ENCODE data around the gene HIVEP3. TPM values are rescaled to one million over a fixed set of nuclear protein-coding genes. Genes with fewer than 3 reads are reported as not detected.
A peak's percentile ranks its signal among the peaks of the same experiment; 100 is the strongest.

The HIVEP3 gene
- total RNA-seq, 1 donor from 2014 or later = 0.37 TPM

DNA sequence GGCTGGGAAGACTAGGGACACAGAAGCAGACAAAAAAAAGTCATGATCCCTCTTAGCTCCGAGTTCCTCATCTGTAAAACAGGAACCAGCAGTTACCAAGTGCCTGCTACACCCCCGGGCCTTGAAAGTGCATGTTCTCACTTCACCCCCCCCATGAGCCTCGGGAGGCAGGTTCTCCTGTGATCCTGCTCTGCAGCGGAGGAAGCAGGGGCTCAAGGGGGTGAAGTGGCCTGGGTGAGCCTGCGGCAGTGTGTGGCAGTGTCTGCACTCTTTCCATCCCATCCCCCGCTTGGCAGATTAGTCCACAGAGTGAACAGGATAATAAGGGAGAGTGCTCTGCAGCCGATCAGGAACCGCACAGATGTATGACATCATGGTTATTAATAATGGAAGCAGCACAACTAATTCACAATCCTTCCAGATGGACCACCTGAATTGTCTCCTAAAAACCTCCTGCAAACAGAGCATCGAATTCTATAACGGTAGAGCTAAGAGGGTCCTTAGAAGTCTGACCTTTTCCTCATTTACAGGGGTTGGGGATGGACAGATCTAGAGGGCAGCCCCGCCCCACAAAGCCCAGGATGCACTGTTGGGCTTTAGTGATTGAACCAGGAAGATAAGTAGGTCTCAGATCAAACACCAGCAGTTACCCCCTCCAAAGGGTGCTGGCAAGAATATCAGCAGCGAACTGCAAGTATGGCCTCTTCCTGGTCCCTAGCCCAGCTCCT is 260.1 kb downstream of the HIVEP3 start:
- H3K36me3 Mint-ChIP-seq = no peaks in the 10 kb centered on the region
- no peak overlapping the region for H3K27ac Mint-ChIP-seq
- Histone ChIP-seq H3K79me2 (ENCODE audit: low read depth) (no peaks in the 10 kb centered on the region), H3K4me2 (no peak overlapping the region), H3K4me1 (peaks cover 3% of the 10 kb centered on the region), H3K9ac (no peak overlapping the region), H2AFZ (replicated peaks) (no peak overlapping the region), H3K36me3 (no peaks in the 10 kb centered on the region), H3K27me3 (peaks cover 50% of the 10 kb centered on the region), H3K4me3 (no peak overlapping the region), H3K27ac (no peak overlapping the region), H4K20me1 (ENCODE audit: low read depth) (peaks cover 12% of the 10 kb centered on the region), H3K9me3 (ENCODE audit: low read depth) (no peaks in the 10 kb centered on the region), H3F3A (ENCODE audit: low read depth) (no peaks in the 10 kb centered on the region)
- TF ChIP-seq EZH2 (IDR thresholded peaks at IDR 0.05) (no peak), EZH2phosphoT487 (IDR thresholded peaks at IDR 0.05) (no peak), CTCF (IDR thresholded peaks at IDR 0.05) (no peak)
- peak; percentile 37 for DNase-seq (ENCODE audit: low spot score)
- H3K4me3 Mint-ChIP-seq = no peak overlapping the region
- peaks cover 27% of the 10 kb centered on the region for H3K27me3 Mint-ChIP-seq (ENCODE audit: insufficient read depth, low read depth)
- peaks cover 20% of the 10 kb centered on the region for H3K4me1 Mint-ChIP-seq
- H3K9me3 Mint-ChIP-seq = no peaks in the 10 kb centered on the region

DNA sequence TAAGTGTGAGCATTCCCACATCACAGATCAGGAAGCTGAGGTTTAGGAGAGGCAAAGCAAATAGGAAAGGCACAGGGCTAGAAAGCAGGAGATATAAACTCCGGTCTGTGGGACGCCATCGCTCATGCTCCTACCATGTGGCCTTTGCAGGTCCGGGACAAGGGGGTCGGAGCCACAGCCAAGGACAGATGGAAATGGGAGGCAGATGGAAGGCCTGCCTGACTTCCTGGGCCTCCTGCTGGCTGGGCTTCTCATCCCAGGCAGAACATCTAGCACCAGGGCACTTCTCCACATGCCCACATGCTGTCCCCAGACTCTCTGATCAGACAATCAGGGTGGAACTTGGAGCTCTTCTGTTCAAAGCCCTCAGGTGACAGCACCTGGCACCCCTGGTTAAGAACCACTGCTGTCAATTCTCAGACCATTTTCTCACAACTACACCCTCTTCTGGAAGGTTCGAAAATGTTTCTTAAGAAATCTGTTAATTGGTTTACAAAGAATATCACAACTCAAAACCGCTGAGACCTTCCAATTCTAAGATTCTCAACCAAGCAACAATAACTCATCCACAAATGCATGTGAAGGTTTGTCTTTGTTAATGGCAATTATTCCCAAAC is 260.9 kb downstream of the HIVEP3 start:
- Histone ChIP-seq H3K27ac (no peak overlapping the region), H3K9me3 (ENCODE audit: low read depth) (no peaks in the 10 kb centered on the region), H3K4me2 (no peak overlapping the region), H3K4me3 (no peak overlapping the region), H3K9ac (no peak overlapping the region), H3K79me2 (ENCODE audit: low read depth) (no peaks in the 10 kb centered on the region), H4K20me1 (ENCODE audit: low read depth) (peaks cover 12% of the 10 kb centered on the region), H3F3A (ENCODE audit: low read depth) (no peaks in the 10 kb centered on the region), H3K4me1 (peaks cover 3% of the 10 kb centered on the region), H3K36me3 (no peaks in the 10 kb centered on the region), H3K27me3 (peaks cover 42% of the 10 kb centered on the region), H2AFZ (replicated peaks) (no peak overlapping the region)
- no peak overlapping the region for H3K4me3 Mint-ChIP-seq
- H3K36me3 Mint-ChIP-seq = no peaks in the 10 kb centered on the region
- peaks cover 27% of the 10 kb centered on the region for H3K27me3 Mint-ChIP-seq (ENCODE audit: insufficient read depth, low read depth)
- no peak for DNase-seq (ENCODE audit: low spot score)
- no peak for TF ChIP-seq CTCF (IDR thresholded peaks at IDR 0.05)
- no peak for TF ChIP-seq EZH2phosphoT487 (IDR thresholded peaks at IDR 0.05)
- no peak for TF ChIP-seq EZH2 (IDR thresholded peaks at IDR 0.05)
- no peak overlapping the region for H3K27ac Mint-ChIP-seq
- no peaks in the 10 kb centered on the region for H3K9me3 Mint-ChIP-seq
- peaks cover 18% of the 10 kb centered on the region for H3K4me1 Mint-ChIP-seq

DNA sequence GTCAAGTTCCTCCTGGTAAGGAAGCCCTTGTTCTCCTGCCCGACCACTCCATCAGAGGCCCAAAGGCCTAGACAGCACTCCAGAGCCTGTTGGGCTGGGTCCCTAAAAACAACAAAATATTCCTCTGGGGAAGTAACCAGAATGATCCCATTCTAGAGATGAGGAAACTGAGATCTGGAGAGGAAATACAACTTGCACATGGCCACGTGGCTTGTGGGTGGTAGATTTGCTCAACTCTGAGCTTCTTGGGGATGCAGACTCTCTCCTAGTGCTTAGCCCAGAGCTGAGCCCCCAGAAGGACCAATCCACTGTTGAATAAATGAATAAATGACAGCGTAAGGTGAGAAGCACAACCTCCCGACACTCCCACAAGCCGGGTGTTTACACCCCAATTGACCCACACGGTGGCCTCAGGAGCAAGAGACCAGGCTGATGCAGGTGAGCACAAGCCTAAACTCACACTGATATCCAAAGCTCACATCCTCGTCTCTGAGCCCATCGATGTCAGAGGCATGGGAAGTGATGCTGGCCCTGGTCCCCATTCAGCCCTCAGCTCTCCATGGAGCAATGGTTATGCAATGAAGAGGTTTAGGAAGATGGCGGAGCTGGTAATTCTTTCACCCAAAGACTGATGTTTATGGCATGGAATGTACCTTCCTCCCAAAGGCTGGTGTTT is 261.8 kb downstream of the HIVEP3 start:
- TF ChIP-seq EZH2 (IDR thresholded peaks at IDR 0.05) (no peak), EZH2phosphoT487 (IDR thresholded peaks at IDR 0.05) (no peak), CTCF (IDR thresholded peaks at IDR 0.05) (no peak)
- H3K4me3 Mint-ChIP-seq = no peak overlapping the region
- H3K9me3 Mint-ChIP-seq = no peaks in the 10 kb centered on the region
- no peaks in the 10 kb centered on the region for H3K36me3 Mint-ChIP-seq
- no peak for DNase-seq (ENCODE audit: low spot score)
- Histone ChIP-seq H3F3A (ENCODE audit: low read depth) (no peaks in the 10 kb centered on the region), H3K79me2 (ENCODE audit: low read depth) (no peaks in the 10 kb centered on the region), H3K9me3 (ENCODE audit: low read depth) (no peaks in the 10 kb centered on the region), H2AFZ (replicated peaks) (no peak overlapping the region), H3K4me2 (no peak overlapping the region), H3K9ac (no peak overlapping the region), H3K4me1 (peaks cover 3% of the 10 kb centered on the region), H4K20me1 (ENCODE audit: low read depth) (peaks cover 12% of the 10 kb centered on the region), H3K27me3 (peaks cover 37% of the 10 kb centered on the region), H3K4me3 (no peak overlapping the region), H3K27ac (no peak overlapping the region), H3K36me3 (no peaks in the 10 kb centered on the region)
- peaks cover 27% of the 10 kb centered on the region for H3K27me3 Mint-ChIP-seq (ENCODE audit: insufficient read depth, low read depth)
- H3K4me1 Mint-ChIP-seq = peaks cover 21% of the 10 kb centered on the region
- H3K27ac Mint-ChIP-seq = no peak overlapping the region
